K562 (cell line): ENCODE measurements around the gene BAIAP3. TPM values are rescaled to one million over a fixed set of nuclear protein-coding genes. Genes with fewer than 3 reads are reported as not detected.

Experiments used
- CBX5 ChIP-seq: IDR thresholded peaks from 2 replicates; pipeline ENCODE4 v1.6.1; 2014; ENCODE audit warnings: low read depth, borderline replicate concordance
- CHD4 ChIP-seq: fragments of 200-600 bp; sonication (generic); IDR thresholded peaks from 3 replicates; pipeline ENCODE4 v1.6.1; 2012; ENCODE audit warnings: low read depth, mild to moderate bottlenecking, mixed read lengths, low read length, inconsistent platforms; ENCODE audit not compliant: insufficient read depth, insufficient replicate concordance, poor library complexity, severe bottlenecking
- CREB1 ChIP-seq, 2 experiments: sonication (generic) in 1 of 2; formaldehyde crosslinking in 1 of 2; IDR thresholded peaks; 2 replicates each; pipeline versions ENCODE4 v1.6.1 to v1.8.0; 2012 to 2022; ENCODE audit warnings: inconsistent platforms in 1 of 2, mild to moderate bottlenecking in 1 of 2, missing genetic modification reagents in 1 of 2, moderate library complexity in 1 of 2
- ELF1 ChIP-seq: fragments of 200-800 bp; sonication (Bioruptor generic); IDR thresholded peaks from 2 replicates; pipeline ENCODE4 v1.6.1; 2016; ENCODE audit warnings: missing genetic modification characterization, missing compliant biosample characterization
- HLTF ChIP-seq: fragments of 450-650 bp; IDR thresholded peaks from 2 replicates; pipeline ENCODE4 v1.6.1; 2016
- NFIC ChIP-seq: fragments of 450-650 bp; IDR thresholded peaks from 2 replicates; pipeline ENCODE4 v1.6.1; 2017; ENCODE audit warnings: mild to moderate bottlenecking, inconsistent platforms
- POLR2G ChIP-seq: fragments of 200-400 bp; formaldehyde crosslinking; IDR thresholded peaks from 2 replicates; pipeline ENCODE4 v1.6.1; 2017; ENCODE audit warnings: low read depth, mild to moderate bottlenecking, antibody characterized with exemption, low read length, moderate library complexity
- RFX1 ChIP-seq: fragments of 450-650 bp; IDR thresholded peaks from 2 replicates; pipeline ENCODE4 v1.6.1; 2016; ENCODE audit warnings: mild to moderate bottlenecking, moderate library complexity
- SRF ChIP-seq, 2 experiments: fragments of 250-450, 450-650 bp in 1 of 2; sonication (Bioruptor Pico) in 1 of 2; sonication (generic) in 1 of 2; formaldehyde crosslinking; IDR thresholded peaks; 2 replicates each; pipeline versions ENCODE4 v1.5.0 to v1.5.1; 2020 to 2022; ENCODE audit warnings: mild to moderate bottlenecking in 1 of 2, missing genetic modification reagents in 1 of 2
- SRSF9 ChIP-seq: fragments of 200-400 bp; formaldehyde crosslinking; IDR thresholded peaks from 2 replicates; pipeline ENCODE4 v1.6.1; 2017; ENCODE audit warnings: low read depth, low read length, borderline replicate concordance
- ZBTB17 ChIP-seq: fragments of 450-650 bp; formaldehyde crosslinking; IDR thresholded peaks from 2 replicates; pipeline ENCODE4 v1.4.0; 2020; ENCODE audit warnings: mild to moderate bottlenecking
- ZBTB7A ChIP-seq: IDR thresholded peaks from 2 replicates; pipeline ENCODE4 v1.6.1; 2011; ENCODE audit warnings: low read depth, mild to moderate bottlenecking, low read length, moderate library complexity, borderline replicate concordance; ENCODE audit not compliant: control insufficient read depth
- ZNF140 ChIP-seq: fragments of 250-450 bp; sonication (Bioruptor Pico); IDR thresholded peaks from 2 replicates; pipeline ENCODE4 v1.8.0; 2021; ENCODE audit warnings: moderate library complexity, mild to moderate bottlenecking, inconsistent platforms
- ZNF232 ChIP-seq: sonication (generic); formaldehyde crosslinking; IDR thresholded peaks from 2 replicates; pipeline ENCODE4 v1.8.0; 2022; ENCODE audit warnings: mild to moderate bottlenecking, missing genetic modification reagents
- ZNF586 ChIP-seq: fragments of 450-650 bp; formaldehyde crosslinking; conservative IDR thresholded peaks from 2 replicates; pipeline ENCODE4 v1.4.0; 2020; ENCODE audit warnings: mild to moderate bottlenecking, moderate library complexity
- polyA plus RNA-seq, 8 experiments: library from polyadenylated mRNA; depleted of rRNA in 4 of 8; stranded (reverse) in 5 of 8; unstranded in 3 of 8; fragments of >200 nt; fragmentation: Nextera tagmentation in 2 of 8; fragmentation: Illumina TruSeq in 1 of 8; extraction: Ambion mirVana in 2 of 8; extraction: Trizol in 1 of 8; gene quantifications; 2 replicates each; pipeline versions ENCODE4 v1.2.1 to v1.2.3, GENCODE V29; 2011 to 2014; ENCODE audit warnings: inconsistent platforms in 1 of 8, missing spikeins in 1 of 8
- total RNA-seq, 7 experiments: library from RNA; depleted of rRNA in 6 of 7; stranded (reverse); fragments of >200 nt in 6 of 7; fragmentation: Illumina TruSeq in 2 of 7; extraction: Trizol in 2 of 7; gene quantifications; 2 replicates each; pipeline versions ENCODE4 v1.2.1 to v1.2.3, GENCODE V29; 2011 to 2021; ENCODE audit warnings: low replicate concordance in 1 of 7
- TF ChIP-seq, protein P1 (sequence below), 2 experiments: fragments of 450-650 bp; IDR thresholded peaks; 2 replicates each; pipeline ENCODE4 v1.6.1; 2016; ENCODE audit warnings: mild to moderate bottlenecking in 2 of 2, borderline replicate concordance in 1 of 2, low read depth in 1 of 2, moderate library complexity in 1 of 2
- TF ChIP-seq, protein P2 (sequence below): fragments of 450-650 bp; IDR thresholded peaks from 2 replicates; pipeline ENCODE4 v1.6.1; 2017; ENCODE audit warnings: antibody characterized with exemption

Gene BAIAP3
- total and polyA plus RNA-seq, 9 of the 15 experiments (the other 6 are each of a cell fraction or from before 2014, with no cell fraction given), result 0.03 to 4.5 (median 0.57) TPM; not detected in 1

DNA sequence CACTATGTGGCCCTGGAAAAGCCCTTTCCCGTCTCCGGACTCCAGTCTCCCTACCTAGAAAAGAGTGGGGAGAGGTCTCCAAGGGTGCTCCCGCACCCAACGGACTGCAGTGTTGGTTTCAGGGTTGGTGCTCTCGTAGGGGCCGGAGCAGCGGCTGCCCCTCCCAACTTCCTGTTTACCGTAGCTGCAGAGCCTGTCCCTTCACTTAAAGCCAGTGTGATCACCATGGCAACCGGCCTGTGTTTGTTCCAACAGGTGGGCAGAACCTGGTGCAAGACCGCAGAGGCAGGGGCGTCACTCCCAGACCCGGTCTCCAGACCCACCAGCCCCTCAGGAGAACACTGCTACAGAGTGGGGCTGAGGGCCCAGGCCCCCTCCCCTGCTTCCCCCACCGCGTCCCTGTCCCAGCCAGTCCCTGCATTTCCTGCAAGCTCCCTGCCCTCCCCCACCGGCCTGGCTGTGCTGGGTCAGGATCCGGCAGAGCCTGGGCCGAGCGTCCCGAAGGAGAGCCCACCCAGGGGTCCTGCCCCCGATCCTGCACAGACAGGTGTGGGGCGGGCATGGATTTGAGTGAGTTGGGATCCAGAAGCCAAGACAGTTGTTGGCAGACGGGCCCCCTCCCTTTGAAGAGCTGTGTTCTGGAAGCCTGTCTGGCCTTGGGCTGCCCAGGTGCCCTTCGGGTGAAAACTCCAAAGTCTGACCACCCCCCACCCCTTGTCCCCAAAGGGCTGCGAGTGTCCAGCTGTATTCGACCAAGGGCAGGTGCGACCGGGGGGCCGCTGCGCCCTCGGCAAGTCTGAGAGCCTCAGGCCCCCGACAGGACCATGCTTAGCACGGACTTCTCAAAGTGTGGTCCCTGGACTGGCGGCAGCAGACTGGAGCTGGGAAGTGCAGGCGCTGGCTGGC is 1.5 kb upstream of the BAIAP3 start (continued):
- TF ChIP-seq, protein P1, sequence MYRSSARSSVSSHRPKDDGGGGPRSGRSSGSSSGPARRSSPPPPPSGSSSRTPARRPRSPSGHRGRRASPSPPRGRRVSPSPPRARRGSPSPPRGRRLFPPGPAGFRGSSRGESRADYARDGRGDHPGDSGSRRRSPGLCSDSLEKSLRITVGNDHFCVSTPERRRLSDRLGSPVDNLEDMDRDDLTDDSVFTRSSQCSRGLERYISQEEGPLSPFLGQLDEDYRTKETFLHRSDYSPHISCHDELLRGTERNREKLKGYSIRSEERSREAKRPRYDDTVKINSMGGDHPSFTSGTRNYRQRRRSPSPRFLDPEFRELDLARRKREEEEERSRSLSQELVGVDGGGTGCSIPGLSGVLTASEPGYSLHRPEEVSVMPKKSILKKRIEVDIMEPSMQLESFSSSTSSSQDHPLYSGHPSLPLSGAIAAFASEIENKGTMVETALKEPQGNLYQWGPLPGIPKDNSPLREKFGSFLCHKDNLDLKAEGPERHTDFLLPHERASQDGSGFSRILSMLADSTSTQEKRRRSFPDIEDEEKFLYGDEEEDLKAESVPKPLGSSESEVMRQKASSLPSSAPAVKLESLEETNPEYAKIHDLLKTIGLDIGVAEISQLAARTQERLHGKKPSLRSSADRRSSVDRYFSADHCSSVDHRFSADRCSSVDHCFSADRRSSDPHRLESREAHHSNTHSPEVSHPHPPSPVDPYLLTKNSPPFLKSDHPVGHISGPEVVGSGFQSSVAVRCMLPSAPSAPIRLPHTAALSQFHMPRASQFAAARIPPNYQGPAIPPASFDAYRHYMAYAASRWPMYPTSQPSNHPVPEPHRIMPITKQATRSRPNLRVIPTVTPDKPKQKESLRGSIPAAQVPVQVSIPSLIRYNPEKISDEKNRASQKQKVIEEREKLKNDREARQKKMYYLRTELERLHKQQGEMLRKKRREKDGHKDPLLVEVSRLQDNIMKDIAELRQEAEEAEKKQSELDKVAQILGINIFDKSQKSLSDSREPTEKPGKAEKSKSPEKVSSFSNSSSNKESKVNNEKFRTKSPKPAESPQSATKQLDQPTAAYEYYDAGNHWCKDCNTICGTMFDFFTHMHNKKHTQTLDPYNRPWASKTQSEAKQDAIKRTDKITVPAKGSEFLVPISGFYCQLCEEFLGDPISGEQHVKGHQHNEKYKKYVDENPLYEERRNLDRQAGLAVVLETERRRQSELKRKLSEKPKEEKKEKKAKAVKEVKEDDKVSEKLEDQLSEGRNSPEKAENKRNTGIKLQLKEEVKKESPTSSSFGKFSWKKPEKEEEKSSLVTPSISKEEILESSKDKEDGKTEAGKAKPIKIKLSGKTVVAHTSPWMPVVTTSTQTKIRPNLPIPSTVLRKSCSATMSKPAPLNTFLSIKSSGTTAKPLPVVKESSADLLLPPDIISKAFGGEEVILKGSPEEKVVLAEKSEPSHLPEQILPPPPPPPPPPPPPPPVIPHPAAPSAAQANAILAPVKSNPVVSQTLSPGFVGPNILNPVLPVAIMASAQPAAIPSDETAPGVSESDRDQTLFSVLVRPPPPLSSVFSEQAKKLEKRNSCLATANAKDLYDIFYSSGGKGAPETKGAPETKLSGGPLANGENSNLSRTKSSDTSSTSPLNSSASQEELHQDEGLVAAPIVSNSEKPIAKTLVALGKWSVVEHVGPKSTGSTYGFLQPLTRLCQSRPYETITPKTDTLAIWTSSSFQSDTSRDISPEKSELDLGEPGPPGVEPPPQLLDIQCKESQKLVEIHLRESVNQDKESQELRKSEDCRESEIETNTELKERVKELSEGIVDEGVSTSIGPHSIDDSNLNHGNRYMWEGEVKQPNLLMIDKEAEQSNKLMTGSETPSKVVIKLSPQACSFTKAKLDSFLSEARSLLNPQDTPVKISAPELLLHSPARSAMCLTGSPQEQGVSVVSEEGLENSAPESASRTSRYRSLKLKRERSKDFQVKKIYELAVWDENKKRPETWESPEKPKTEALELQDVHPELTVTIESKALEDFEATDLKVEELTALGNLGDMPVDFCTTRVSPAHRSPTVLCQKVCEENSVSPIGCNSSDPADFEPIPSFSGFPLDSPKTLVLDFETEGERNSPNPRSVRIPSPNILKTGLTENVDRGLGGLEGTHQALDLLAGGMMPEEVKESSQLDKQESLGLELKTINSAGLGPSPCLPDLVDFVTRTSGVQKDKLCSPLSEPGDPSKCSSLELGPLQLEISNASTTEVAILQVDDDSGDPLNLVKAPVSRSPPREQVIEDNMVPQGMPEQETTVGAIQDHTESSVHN (IDR thresholded peaks at IDR 0.05; ENCODE audit: borderline replicate concordance in 1 of 2, low read depth in 1 of 2), result no peak
- TF ChIP-seq ELF1 (tag), result peak; percentile 61
- peak; percentile 41 for TF ChIP-seq POLR2G
- TF ChIP-seq ZBTB17, result no peak
- TF ChIP-seq HLTF, result no peak
- no peak for TF ChIP-seq SRF (CRISPR knock-in tag; IDR thresholded peaks at IDR 0.05)
- TF ChIP-seq RFX1, result peak; percentile 99
- no peak for TF ChIP-seq CBX5
- TF ChIP-seq ZNF586 (CRISPR knock-in tag), result no peak
- TF ChIP-seq ZNF140, result no peak
- no peak for TF ChIP-seq ZNF232
- no peak for TF ChIP-seq NFIC
- TF ChIP-seq ZBTB7A, result peak; percentile 94
- TF ChIP-seq, protein P2, sequence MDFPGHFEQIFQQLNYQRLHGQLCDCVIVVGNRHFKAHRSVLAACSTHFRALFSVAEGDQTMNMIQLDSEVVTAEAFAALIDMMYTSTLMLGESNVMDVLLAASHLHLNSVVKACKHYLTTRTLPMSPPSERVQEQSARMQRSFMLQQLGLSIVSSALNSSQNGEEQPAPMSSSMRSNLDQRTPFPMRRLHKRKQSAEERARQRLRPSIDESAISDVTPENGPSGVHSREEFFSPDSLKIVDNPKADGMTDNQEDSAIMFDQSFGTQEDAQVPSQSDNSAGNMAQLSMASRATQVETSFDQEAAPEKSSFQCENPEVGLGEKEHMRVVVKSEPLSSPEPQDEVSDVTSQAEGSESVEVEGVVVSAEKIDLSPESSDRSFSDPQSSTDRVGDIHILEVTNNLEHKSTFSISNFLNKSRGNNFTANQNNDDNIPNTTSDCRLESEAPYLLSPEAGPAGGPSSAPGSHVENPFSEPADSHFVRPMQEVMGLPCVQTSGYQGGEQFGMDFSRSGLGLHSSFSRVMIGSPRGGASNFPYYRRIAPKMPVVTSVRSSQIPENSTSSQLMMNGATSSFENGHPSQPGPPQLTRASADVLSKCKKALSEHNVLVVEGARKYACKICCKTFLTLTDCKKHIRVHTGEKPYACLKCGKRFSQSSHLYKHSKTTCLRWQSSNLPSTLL, result no peak
- TF ChIP-seq CHD4, result peak; percentile 76
- TF ChIP-seq SRSF9, result no peak
- no peak for TF ChIP-seq CREB1 (IDR thresholded peaks at IDR 0.05)
- 0 out of 2 replicates have a peak, but pooled peaks have one; percentile 18 for TF ChIP-seq CREB1 (CRISPR knock-in tag; IDR thresholded peaks at IDR 0.05)
